ENCODE data around the gene CCDC32. TPM values are rescaled to one million over a fixed set of nuclear protein-coding genes. Genes with fewer than 3 reads are reported as not detected.

The CCDC32 gene
- total and polyA plus RNA-seq, 2 of the 8 experiments (the other 6 are each of a cell fraction or from before 2014, with no cell fraction given), result 8.9 to 12.1 TPM

DNA sequence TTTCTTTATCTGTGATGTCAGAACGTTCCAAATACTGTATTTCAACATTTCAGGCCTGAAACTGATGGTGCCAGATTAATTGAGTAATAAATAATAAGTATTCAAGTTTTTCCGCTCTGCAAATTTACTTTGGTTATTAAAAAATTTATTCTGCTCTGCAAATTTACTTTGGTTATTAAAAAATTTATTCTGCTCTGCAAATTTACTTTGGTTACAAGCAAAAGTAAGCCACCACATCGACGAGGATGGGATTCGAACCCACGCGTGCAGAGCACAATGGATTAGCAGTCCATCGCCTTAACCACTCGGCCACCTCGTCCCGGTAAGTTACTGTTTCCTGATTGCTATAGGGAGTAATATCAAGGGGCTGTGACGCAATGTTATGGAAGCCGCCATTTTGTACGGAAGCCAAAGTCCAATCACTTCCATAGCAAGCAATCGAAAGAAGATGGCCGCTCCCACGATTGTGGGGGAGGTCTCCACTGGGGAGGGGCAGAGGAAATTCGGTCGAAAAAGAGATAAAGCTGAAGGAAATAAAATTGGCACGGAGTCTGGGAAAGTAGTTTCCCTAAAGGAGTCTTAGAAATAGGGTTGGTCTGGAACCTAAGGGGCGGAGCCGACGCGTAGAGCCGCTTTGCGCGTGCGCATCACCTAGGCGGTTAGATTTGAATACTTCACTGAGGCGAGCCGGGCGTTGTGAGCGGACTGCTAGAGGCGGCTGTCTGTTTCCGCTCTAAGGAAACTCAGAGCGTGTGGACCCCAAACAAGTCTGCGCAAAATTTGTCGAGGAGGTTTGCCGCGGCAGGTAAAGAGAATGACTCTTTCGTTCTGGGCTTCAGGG lies 29.0 kb upstream of the CCDC32 start, which contains the start of gene KNL1:
KNL1 (plus strand) TSS at position 662 of the 841 bp plus-strand sequence. CDS start 8,683 bp downstream, outside the sequence.
- Histone ChIP-seq H3K4me3 (ENCODE audit: extremely low read depth in 1 of 4, insufficient read depth in 2 of 4, low read depth in 3 of 4, low read length in 4 of 4) (peak within 1 kb of the TSS; percentile 84 to 99 (median 92)), H3K23me2 (ENCODE audit: low read depth, low read length) (peaks cover 9% of the 10 kb centered on the region; the same call in 1 of the 2 replicates), H3K27ac (ENCODE audit: low read depth, low read length) (peak within 1 kb of the TSS; percentile 92), H3K4me1 (replicated peaks in 1 of 4; ENCODE audit: control insufficient read depth in 3 of 4, insufficient read depth in 4 of 4, low read length in 3 of 4) (peaks cover 0 to 2% (median 0%) of the 10 kb centered on the region in 4 experiments; a peak in 1 of 7 replicates), H2AK5ac (ENCODE audit: low read depth, low read length) (no peak within 1 kb of the TSS), H3K4me2 (ENCODE audit: insufficient read depth in 1 of 2, low read depth in 2 of 2, low read length in 2 of 2) (peak within 1 kb of the TSS; percentile 65 to 83), H2BK15ac (ENCODE audit: low read length) (no peak within 1 kb of the TSS), H3K56ac (replicated peaks; ENCODE audit: insufficient read length, low read depth, low read length) (peak within 1 kb of the TSS; percentile 89), H3K23ac (ENCODE audit: insufficient read length) (no peak within 1 kb of the TSS), H2BK12ac (ENCODE audit: low read depth, low read length) (peak within 1 kb of the TSS; percentile 80; the same call in 1 of the 2 replicates), H3K9ac (replicated peaks in 1 of 4; ENCODE audit: extremely low read depth in 1 of 4, low read depth in 3 of 4, low read length in 3 of 4) (peak within 1 kb of the TSS; percentile 57 to 92 (median 88)), H3K9me3 (ENCODE audit: insufficient read depth in 2 of 2, low read depth in 1 of 2, low read length in 1 of 2) (no peaks in the 10 kb centered on the region), H3K18ac (ENCODE audit: extremely low read depth, low read length) (peak within 1 kb of the TSS; percentile 97), H2BK120ac (replicated peaks; ENCODE audit: low read depth, low read length) (peak within 1 kb of the TSS; percentile 67), H3K79me2 (ENCODE audit: control insufficient read depth in 1 of 2, insufficient read depth in 2 of 2, low read length in 2 of 2) (peaks cover 0 to 16% of the 10 kb centered on the region in 2 experiments; a peak in 2 of 4 replicates), H3K79me1 (ENCODE audit: low read depth, low read length) (no peaks in the 10 kb centered on the region), H4K8ac (ENCODE audit: extremely low read depth, insufficient read depth, low read length) (peak within 1 kb of the TSS; percentile 90; the same call in 1 of the 2 replicates), H2BK20ac (ENCODE audit: low read length) (no peak within 1 kb of the TSS), H3K4ac (replicated peaks; ENCODE audit: insufficient read length, low read depth, low read length) (no peak within 1 kb of the TSS), H2AFZ (ENCODE audit: low read length) (peak within 1 kb of the TSS; percentile 96), H3K14ac (ENCODE audit: insufficient read length) (no peak within 1 kb of the TSS), H4K5ac (ENCODE audit: insufficient read length, low read depth, low read length) (peak within 1 kb of the TSS; percentile 90), H4K20me1 (replicated peaks in 1 of 2; ENCODE audit: control insufficient read depth in 1 of 2, insufficient read depth in 2 of 2, low read length in 2 of 2) (no peaks in the 10 kb centered on the region), H2BK5ac (ENCODE audit: low read depth, low read length) (peak within 1 kb of the TSS; percentile 91), H3K27me3 (replicated peaks in 1 of 4; ENCODE audit: control insufficient read depth in 3 of 4, extremely low read depth in 1 of 4, insufficient read depth in 3 of 4, low read length in 3 of 4) (no peaks in the 10 kb centered on the region), H3K36me3 (ENCODE audit: control insufficient read depth in 2 of 4, insufficient read depth in 4 of 4, low read length in 3 of 4) (no peaks in the 10 kb centered on the region), H4K91ac (replicated peaks; ENCODE audit: insufficient read length, low read length) (peak within 1 kb of the TSS; percentile 81)
- DNase-seq (ENCODE audit: low read depth in 1 of 2, low spot score in 2 of 2), result peak; percentile 85 to 98
- ChIA-PET CTCF (ENCODE audit: partially characterized antibody) (interaction anchor here (0.6 kb wide), 1 partner anchor 172 kb away, joined by 3 read pairs; no protein-coding TSS in a partner anchor), POLR2A (ENCODE audit: partially characterized antibody) (interaction anchor here (1.0 to 1.4 kb wide), 5 partner anchors 9 to 101 kb away, joined by 3 to 6 read pairs (median 3); partner anchors contain the start of gene RAD51)
- FAIRE-seq, result peak; percentile 36
- WGBS, 2 experiments (ENCODE audit: extremely low coverage in 1 of 2, insufficient coverage in 1 of 2, insufficient read length in 1 of 2, insufficient replicate concordance in 2 of 2, low coverage in 1 of 2, low lambda C conversion rate in 2 of 2, missing lambda C conversion rate in 1 of 2), result 4% methylated on average over 41 of the region's 41 CpGs; no CpG with 5 or more reads in 1 of the 2 experiments
- no peak for TF ChIP-seq EZH2 (IDR thresholded peaks at IDR 0.05; ENCODE audit: low read depth, low read length, severe bottlenecking)
- TF ChIP-seq PHF8 (conservative IDR thresholded peaks at IDR 0.05; ENCODE audit: low read depth, low read length), result peak; percentile 74
- TF ChIP-seq, protein P1, sequence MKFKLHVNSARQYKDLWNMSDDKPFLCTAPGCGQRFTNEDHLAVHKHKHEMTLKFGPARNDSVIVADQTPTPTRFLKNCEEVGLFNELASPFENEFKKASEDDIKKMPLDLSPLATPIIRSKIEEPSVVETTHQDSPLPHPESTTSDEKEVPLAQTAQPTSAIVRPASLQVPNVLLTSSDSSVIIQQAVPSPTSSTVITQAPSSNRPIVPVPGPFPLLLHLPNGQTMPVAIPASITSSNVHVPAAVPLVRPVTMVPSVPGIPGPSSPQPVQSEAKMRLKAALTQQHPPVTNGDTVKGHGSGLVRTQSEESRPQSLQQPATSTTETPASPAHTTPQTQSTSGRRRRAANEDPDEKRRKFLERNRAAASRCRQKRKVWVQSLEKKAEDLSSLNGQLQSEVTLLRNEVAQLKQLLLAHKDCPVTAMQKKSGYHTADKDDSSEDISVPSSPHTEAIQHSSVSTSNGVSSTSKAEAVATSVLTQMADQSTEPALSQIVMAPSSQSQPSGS (IDR thresholded peaks at IDR 0.05; ENCODE audit: low read length), result peak; percentile 99
- TF ChIP-seq BCL11A (IDR thresholded peaks at IDR 0.05; ENCODE audit: low read depth in 2 of 2, low read length in 2 of 2), result no peak
- no peak for TF ChIP-seq SP1 (IDR thresholded peaks at IDR 0.05; ENCODE audit: low read depth, low read length)
- TF ChIP-seq FOSL1 (IDR thresholded peaks at IDR 0.05; ENCODE audit: insufficient read depth, low read depth, low read length), result no peak
